GM12891 (cell line): ENCODE results near the gene SCO2.

Source experiments
- POLR2A ChIP-seq: IDR thresholded peaks from 2 replicates; pipeline ENCODE4 v1.6.1; 2011; ENCODE audit warnings: low read depth, low read length, control low read depth
- POLR2AphosphoS5 ChIP-seq: IDR thresholded peaks from 2 replicates; pipeline ENCODE4 v1.6.1; 2011; ENCODE audit warnings: low read depth, low read length, control low read depth
- TAF1 ChIP-seq: IDR thresholded peaks from 2 replicates; pipeline ENCODE4 v1.6.1; 2011; ENCODE audit warnings: low read depth, low read length, control low read depth

- no peak for TF ChIP-seq TAF1
- TF ChIP-seq POLR2AphosphoS5: no peak
- TF ChIP-seq POLR2A: no peak
Observed at GRCh38 chr22:50521710-50522109, 3.7 kb downstream of the SCO2 start.
